Loucy (cell line): ENCODE data around the gene BTD.

ENCODE experiments used
- H2AFZ ChIP-seq: fragments of 200-600 bp; sonication (generic); 2 replicates; pipeline ENCODE4 v1.6.0; 2016; ENCODE audit warnings: antibody characterized with exemption, mild to moderate bottlenecking, low read length, moderate library complexity
- H3F3A ChIP-seq: fragments of 200-600 bp; 2 replicates; pipeline ENCODE4 v1.6.0; 2016; ENCODE audit warnings: antibody characterized with exemption, low read depth, mild to moderate bottlenecking
- H3K27me3 ChIP-seq: fragments of 200-600 bp; sonication (generic); 2 replicates; pipeline ENCODE4 v1.6.1; 2014; ENCODE audit warnings: low read length, mild to moderate bottlenecking; ENCODE audit not compliant: insufficient read depth, poor library complexity, severe bottlenecking
- H3K36me3 ChIP-seq: fragments of 200-600 bp; sonication (generic); 2 replicates; pipeline ENCODE4 v1.6.1; 2016; ENCODE audit warnings: low read length; ENCODE audit not compliant: insufficient read depth
- H3K4me1 ChIP-seq: fragments of 200-600 bp; sonication (generic); 2 replicates; pipeline ENCODE4 v1.5.1; 2014; ENCODE audit warnings: low read length, mild to moderate bottlenecking; ENCODE audit not compliant: insufficient read depth, poor library complexity, severe bottlenecking
- H3K4me2 ChIP-seq: fragments of 200-600 bp; sonication (generic); 2 replicates; pipeline ENCODE4 v1.6.0; 2014; ENCODE audit warnings: antibody characterized with exemption, low read length, low read depth, mild to moderate bottlenecking; ENCODE audit not compliant: poor library complexity, severe bottlenecking
- H3K4me3 ChIP-seq: fragments of 200-600 bp; sonication (generic); 2 replicates; pipeline ENCODE4 v1.5.1; 2014; ENCODE audit warnings: low read length, mild to moderate bottlenecking, mixed read lengths; ENCODE audit not compliant: poor library complexity, severe bottlenecking
- H3K79me2 ChIP-seq: fragments of 200-600 bp; sonication (generic); 2 replicates; pipeline ENCODE4 v1.6.1; 2014; ENCODE audit warnings: low read length; ENCODE audit not compliant: insufficient read depth
- H3K9ac ChIP-seq: fragments of 200-600 bp; sonication (generic); 2 replicates; pipeline ENCODE4 v1.6.0; 2014; ENCODE audit warnings: mild to moderate bottlenecking, low read depth, low read length, moderate library complexity; ENCODE audit not compliant: poor library complexity, severe bottlenecking
- H3K9me2 ChIP-seq: fragments of 200-600 bp; sonication (generic); replicated peaks from 2 replicates; pipeline ENCODE4 v1.6.1; 2016; ENCODE audit warnings: low read depth, low read length, mixed read lengths
- H3K9me3 ChIP-seq: fragments of 200-600 bp; sonication (generic); 2 replicates; pipeline ENCODE4 v1.6.1; 2014; ENCODE audit warnings: mild to moderate bottlenecking, antibody characterized with exemption, low read length, low read depth; ENCODE audit not compliant: insufficient read depth
- H4K20me1 ChIP-seq: fragments of 200-600 bp; sonication (generic); 2 replicates; pipeline ENCODE4 v1.6.0; 2014; ENCODE audit warnings: antibody characterized with exemption, low read length, mild to moderate bottlenecking; ENCODE audit not compliant: insufficient read depth, poor library complexity, severe bottlenecking
- CTCF ChIP-seq: fragments of 200-600 bp; sonication (generic); conservative IDR thresholded peaks from 2 replicates; pipeline ENCODE4 v1.5.1; 2014; ENCODE audit warnings: mild to moderate bottlenecking, antibody characterized with exemption, low read length
- EZH2phosphoT487 ChIP-seq: fragments of 200-600 bp; IDR thresholded peaks from 2 replicates; pipeline ENCODE4 v1.6.1; 2018; ENCODE audit warnings: antibody characterized with exemption, mild to moderate bottlenecking, moderate library complexity, borderline replicate concordance

BTD gene

GRCh38 chr3:15690230-15690629 lies 88.7 kb downstream of the BTD start:
- Histone ChIP-seq H2AFZ (no peak overlapping the region), H3K9ac (no peak overlapping the region), H3K9me3 (no peaks in the 10 kb centered on the region), H3K4me3 (no peak overlapping the region), H3K4me1 (peaks cover 13% of the 10 kb centered on the region), H3K36me3 (peaks cover 80% of the 10 kb centered on the region), H3K79me2 (no peaks in the 10 kb centered on the region), H3K4me2 (no peak overlapping the region), H3F3A (no peaks in the 10 kb centered on the region), H3K9me2 (no peaks in the 10 kb centered on the region), H4K20me1 (no peaks in the 10 kb centered on the region), H3K27me3 (no peaks in the 10 kb centered on the region)
- TF ChIP-seq CTCF, result no peak
- TF ChIP-seq EZH2phosphoT487, result no peak

GRCh38 chr3:15690748-15691147 lies 89.2 kb downstream of the BTD start:
- TF ChIP-seq EZH2phosphoT487, result no peak
- no peak for TF ChIP-seq CTCF
- Histone ChIP-seq H3K36me3 (peaks cover 76% of the 10 kb centered on the region), H3F3A (no peaks in the 10 kb centered on the region), H3K9ac (no peak overlapping the region), H3K4me1 (peaks cover 13% of the 10 kb centered on the region), H3K4me3 (no peak overlapping the region), H3K4me2 (no peak overlapping the region), H3K9me3 (no peaks in the 10 kb centered on the region), H4K20me1 (no peaks in the 10 kb centered on the region), H3K9me2 (no peaks in the 10 kb centered on the region), H3K79me2 (no peaks in the 10 kb centered on the region), H2AFZ (no peak overlapping the region), H3K27me3 (no peaks in the 10 kb centered on the region)

DNA sequence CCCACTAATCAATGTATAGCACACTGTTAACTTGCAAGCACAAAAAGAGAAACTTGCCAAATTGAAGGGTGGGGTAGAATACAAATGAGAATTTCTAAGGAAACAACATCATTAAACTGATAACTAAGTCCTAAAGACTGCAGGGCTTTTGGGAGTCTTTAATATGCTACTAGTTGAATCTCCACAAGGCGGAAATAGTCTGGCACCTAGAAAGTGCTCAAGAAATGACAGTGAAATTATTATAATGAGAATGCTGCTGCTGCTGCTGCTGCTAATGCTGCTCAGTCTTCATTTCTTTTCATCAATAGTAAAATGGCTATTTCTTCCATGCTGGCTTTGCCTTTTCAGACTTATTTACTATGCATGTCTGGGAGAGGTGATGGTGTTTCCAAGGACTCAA lies 91.8 kb downstream of the BTD start:
- H3K79me2 ChIP-seq, result no peaks in the 10 kb centered on the region
- H3K36me3 ChIP-seq, result peaks cover 56% of the 10 kb centered on the region

More for the DNA sequence above, 91.8 kb downstream of the BTD start:
- no peak overlapping the region for H3K9ac ChIP-seq
- no peaks in the 10 kb centered on the region for H3K27me3 ChIP-seq
- H4K20me1 ChIP-seq, result no peaks in the 10 kb centered on the region
- TF ChIP-seq CTCF (peak; percentile 48), EZH2phosphoT487 (no peak)
- H3K9me2 ChIP-seq, result no peaks in the 10 kb centered on the region
- H3K4me1 ChIP-seq, result peaks cover 13% of the 10 kb centered on the region
- H3K4me3 ChIP-seq, result no peak overlapping the region
- H3K9me3 ChIP-seq, result no peaks in the 10 kb centered on the region
- H2AFZ ChIP-seq, result no peak overlapping the region
- no peaks in the 10 kb centered on the region for H3F3A ChIP-seq
- no peak overlapping the region for H3K4me2 ChIP-seq
